HG03159 (cell line): ENCODE results near the gene VAMP2.

Experiments
- ATAC-seq: cut with Tn5 transposase; IDR thresholded peaks from one replicate; pipeline ENCODE4 v1.9.1; 2021; ENCODE audit warnings: mild to moderate bottlenecking, moderate library complexity; ENCODE audit not compliant: unreplicated experiment

The VAMP2 gene

GRCh38 chr17:8162233-8162996, at the start of gene VAMP2:
VAMP2 (minus strand) TSS chr17:8162948; CDS start chr17:8162879, 69 bp downstream.
- ATAC-seq = no peak

GRCh38 chr17:8210761-8211458, 48.2 kb upstream of the VAMP2 start:
- ATAC-seq = no peak

DNA sequence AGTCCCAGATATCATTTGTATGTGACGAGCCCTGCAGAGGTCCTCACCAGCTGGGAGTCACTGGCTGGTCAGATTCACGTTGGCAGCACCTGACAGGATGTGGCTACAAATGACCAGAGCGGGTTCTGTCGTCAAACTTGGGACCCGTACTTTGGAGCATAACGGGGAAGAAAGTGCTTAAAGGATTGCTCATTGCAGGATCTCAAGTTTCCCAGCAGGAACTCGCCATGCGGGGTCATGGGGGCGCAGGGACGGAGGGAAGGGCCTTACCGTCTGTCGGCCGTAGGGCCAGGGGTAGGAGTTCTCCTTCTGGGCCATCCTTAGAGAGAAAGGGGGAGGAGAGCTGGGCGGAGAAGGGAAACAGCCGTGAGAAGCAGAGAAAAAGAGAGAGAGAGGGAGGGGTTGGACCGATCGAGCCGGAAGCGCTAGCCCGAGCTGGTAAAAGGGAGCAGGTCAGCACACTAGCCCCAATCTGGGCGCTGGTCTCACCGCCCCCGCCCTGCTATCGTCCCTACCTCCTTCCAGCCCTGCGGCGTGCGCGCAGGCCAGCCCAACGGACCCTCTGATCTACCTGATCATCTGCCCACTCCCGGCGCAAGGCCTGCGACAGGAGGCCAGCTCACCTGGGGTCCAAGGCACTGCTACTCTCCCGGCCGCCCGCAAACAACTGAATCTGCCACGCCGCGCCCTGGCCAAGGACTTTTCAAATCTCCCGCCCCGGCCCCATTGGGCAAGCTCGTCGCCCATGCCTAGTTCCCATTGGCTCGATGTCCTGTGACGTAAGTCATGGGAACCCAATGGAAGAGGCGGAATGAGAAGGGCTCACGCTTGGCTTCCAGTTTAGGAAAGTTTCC, 47.4 kb upstream of the VAMP2 start, which contains the start of gene AURKB:
AURKB (minus strand) TSS at position 669 of the 854 bp plus-strand sequence; CDS start at position 318, 351 bp downstream.
- ATAC-seq = peak; percentile 82

GRCh38 chr17:8206536-8206935, 43.8 kb upstream of the VAMP2 start:
- no peak for ATAC-seq

GRCh38 chr17:8204761-8205555, 42.2 kb upstream of the VAMP2 start:
- no peak for ATAC-seq

DNA sequence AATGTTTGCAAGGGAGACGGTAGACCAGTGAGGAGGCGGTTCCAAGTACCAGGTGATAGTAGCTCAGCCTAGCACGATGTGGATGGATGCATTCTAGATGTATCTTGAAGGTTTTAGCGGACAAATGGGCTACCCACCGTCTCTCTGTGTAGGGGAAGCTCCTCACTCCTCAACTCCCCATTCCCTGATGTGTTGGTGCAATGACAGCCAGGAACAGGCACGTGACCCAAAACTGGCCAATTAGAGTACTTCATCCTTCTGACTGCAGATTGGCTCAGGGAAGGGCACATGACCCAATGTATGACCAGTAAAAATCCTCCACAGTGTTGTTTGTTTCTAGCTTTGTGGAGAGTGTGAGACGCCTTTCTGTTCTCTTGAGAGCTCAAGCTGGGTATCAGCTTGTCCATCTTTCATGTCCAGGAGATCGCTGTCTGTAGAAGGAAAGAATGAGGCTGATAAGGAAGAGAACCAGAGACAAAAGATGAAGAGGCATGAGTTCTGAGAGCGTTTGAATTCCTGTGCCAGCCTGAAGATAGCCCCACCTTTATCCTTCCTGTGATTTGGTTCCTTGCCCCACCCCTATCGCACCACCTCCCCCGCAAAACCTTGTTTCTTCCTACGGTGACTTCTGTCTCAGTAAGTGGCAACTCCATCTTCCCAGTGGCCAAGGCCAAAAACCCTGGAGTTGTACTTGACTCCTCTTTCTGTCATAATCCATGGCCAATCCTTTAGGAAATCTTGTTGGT, 29.5 kb upstream of the VAMP2 start:
- ATAC-seq = peak; percentile 32

DNA sequence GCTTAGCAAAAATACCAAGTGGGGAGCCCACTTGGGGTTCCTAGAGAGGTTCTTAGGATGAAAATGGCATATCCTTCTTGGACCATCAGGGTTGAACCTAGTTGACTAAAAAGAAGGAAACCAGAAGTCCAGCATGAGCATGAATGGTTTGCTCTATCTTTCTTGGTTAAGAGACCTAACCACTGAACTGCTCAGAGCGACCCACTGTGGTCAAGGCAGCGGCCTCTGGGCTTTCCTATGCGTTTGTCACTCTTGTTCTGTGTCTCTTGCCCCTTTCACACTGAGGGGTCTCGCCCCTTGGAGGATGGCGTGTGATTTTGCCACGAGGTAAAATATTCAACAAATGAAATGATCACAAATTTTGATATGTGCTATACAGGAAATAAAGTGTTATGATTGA, 27.8 kb upstream of the VAMP2 start:
- ATAC-seq = no peak

DNA sequence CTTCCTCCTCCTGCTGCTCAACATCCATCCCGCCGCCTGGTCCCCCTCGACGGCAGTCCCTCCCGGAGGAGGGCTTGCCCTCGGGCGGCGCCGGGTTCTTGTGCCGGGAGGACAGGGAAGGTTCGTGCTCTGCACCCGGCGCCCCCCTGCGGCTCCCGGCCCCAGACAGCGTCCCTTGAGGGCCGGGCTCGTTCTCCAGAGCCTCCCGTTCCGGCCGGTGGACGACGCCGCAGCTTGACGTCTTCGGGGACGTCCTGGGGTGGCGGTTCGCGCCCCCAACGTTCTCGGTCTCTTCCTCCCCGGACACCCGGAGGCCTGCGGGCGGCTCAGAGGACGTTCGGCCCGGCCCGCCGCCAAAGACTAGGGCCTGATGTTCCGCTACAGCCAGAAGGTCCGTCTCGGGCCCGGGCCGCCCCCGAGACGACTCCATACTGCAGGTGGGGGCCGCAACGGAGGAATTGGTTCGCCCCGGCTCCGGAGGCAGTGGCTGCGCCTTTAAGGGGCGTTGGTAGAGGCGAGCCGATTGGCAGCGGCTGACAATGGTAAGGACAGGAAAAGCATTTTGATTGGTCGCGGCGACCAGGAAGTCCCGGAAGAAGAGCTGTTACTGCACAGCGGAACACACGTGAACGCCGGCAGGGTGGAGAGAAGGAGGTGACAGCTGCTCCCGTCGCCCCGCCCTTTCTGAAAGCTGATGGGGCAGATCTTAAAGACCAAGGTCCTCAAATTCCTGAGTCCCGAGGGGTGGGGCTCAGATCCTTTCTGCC, 27.1 kb upstream of the VAMP2 start, which contains the start of gene BORCS6:
BORCS6 (minus strand) TSS at position 470 of the 767 bp plus-strand sequence; CDS start at position 430, 40 bp downstream.
- peak; percentile 48 for ATAC-seq

DNA sequence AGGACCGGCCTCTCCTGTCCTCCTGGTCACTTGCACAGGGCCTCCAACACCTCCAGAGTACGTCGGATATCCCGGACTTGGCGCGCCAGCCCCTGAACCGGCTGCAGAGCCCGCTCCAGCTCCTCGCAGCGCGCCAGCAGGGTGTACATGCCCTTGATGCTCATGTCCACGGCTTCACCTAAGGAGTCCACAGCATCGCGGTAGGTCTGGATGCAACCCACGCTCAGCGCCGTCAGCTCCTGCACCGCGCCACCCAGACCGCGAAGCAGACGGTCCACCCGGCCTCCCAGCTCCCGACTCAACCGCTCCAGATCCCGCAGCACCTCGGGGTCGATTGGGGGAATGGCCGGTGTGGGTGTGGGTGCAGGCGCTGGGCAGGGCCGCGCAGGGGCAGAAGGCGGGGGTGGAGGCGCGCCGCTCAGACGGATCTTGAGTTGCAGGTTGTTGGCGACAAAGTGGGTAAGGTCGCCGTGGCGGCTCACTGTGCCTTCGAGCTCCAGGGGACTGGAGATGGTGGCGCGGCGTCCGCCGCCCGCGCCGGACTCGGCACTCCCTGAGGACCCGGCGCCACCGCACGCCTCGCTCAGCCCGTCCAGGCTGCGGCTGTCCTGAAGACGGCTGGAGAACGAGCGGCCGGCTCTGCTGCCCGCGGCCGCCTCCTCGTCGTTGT, 26.4 kb upstream of the VAMP2 start:
- no peak for ATAC-seq

DNA sequence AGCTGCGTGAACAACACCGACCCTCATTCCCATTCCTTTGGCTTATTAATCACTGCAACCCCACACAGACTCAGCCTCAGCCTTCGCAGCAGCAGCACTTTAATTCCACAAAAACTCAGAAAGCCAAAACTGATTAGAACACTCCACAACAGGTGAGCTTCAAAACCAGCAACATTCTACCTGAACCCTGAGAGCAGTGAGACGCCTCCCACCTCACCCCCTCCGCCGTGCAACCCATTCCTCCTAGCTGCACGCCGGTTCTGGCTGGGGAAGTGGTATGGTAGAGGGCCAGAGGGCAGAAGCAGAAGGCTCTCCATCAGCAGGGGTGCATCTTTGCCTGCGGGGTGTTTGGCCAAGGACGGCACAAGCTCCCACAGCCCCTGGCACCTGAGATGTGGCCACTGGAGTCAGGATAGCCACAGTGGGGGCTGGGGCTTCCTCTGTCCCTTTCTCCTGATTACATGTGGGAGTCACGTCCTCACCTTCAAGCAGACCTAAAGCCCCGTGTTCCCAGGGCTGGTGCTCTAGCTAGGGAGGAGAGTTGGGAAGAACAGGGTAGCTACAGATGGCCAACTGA, 25.6 kb upstream of the VAMP2 start:
- no peak for ATAC-seq

GRCh38 chr17:8187517-8188262, 24.9 kb upstream of the VAMP2 start:
- peak; percentile 21 for ATAC-seq

GRCh38 chr17:8186787-8187516, 24.2 kb upstream of the VAMP2 start:
- peak; percentile 26 for ATAC-seq

DNA sequence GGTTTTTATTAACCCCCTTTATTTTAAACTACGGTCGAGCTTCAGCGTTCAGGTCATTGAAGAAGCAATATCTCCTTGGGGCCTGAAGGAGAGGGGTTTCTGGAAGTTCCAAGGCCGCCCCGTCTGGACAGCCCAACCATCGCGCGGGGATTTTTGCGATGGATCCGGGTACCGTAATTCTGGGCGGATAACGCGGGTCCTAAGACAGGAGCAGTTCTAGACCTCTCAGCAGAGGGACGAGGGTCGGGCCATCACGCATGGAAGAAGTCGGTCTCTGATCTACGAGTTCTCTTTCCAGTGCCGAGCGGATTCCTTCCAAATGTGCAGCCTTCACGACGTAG, 23.7 kb upstream of the VAMP2 start:
- ATAC-seq = peak; percentile 1

GRCh38 chr17:8185582-8186445, 23.1 kb upstream of the VAMP2 start:
- peak; percentile 21 for ATAC-seq

- ATAC-seq = no peak
Observed at GRCh38 chr17:8176998-8177731, 14.4 kb upstream of the VAMP2 start.
